HEK293 (cell line): ENCODE measurements around the gene ASB6.

ENCODE experiments used
- CTCF ChIA-PET: fragments of 350-600 bp; formaldehyde crosslinking; extraction: SDS; loops from one replicate; lab custom pipeline; 2021; ENCODE audit warnings: antibody characterized with exemption; lab: Yijun Ruan, JAX
- POLR2A ChIA-PET: fragments of 300-600 bp; formaldehyde crosslinking; extraction: SDS; loops from one replicate; lab custom pipeline; 2020; ENCODE audit warnings: antibody characterized with exemption, inconsistent platforms; lab: Yijun Ruan, JAX
- H3K27ac ChIP-seq: fragments of 200-500 bp; sonication (Bioruptor generic); 2 replicates; pipeline ENCODE4 v1.5.1; 2014; ENCODE audit warnings: low read depth, low read length, control low read depth, inconsistent platforms; ENCODE audit errors: extremely low read depth
- H3K36me3 ChIP-seq, 2 experiments: fragments of 200-500 bp in 1 of 2; sonication (Bioruptor generic) in 1 of 2; 1 replicate in 1 of 2; 2 replicates in 1 of 2; pipeline ENCODE4 v1.5.1; 2014 to 2017; ENCODE audit warnings: inconsistent platforms in 2 of 2, low read length in 2 of 2; ENCODE audit not compliant: control insufficient read depth in 2 of 2, insufficient read depth in 1 of 2
- H3K4me1 ChIP-seq: fragments of 200-500 bp; sonication (Bioruptor generic); 2 replicates; pipeline ENCODE4 v1.5.1; 2014; ENCODE audit warnings: mild to moderate bottlenecking, low read length, inconsistent platforms; ENCODE audit not compliant: control insufficient read depth, insufficient read depth
- H3K4me3 ChIP-seq: 2 replicates; pipeline ENCODE4 v1.5.1; 2011; ENCODE audit warnings: low read depth, mild to moderate bottlenecking, control low read depth, low read length, moderate library complexity
- H3K9me3 ChIP-seq: fragments of 200-500 bp; sonication (Bioruptor generic); 2 replicates; pipeline ENCODE4 v1.5.1; 2014; ENCODE audit warnings: low read depth, low read length, inconsistent platforms; ENCODE audit not compliant: control insufficient read depth, insufficient read depth
- AEBP2 ChIP-seq: fragments of 450-650 bp; formaldehyde crosslinking; IDR thresholded peaks from 2 replicates; pipeline ENCODE4 v1.5.1; 2016; ENCODE audit warnings: missing biosample characterization, missing genetic modification characterization, borderline replicate concordance
- BCL11A ChIP-seq: fragments of 450-650 bp; formaldehyde crosslinking; IDR thresholded peaks from 2 replicates; pipeline ENCODE4 v1.5.1; 2016; ENCODE audit warnings: low read depth, missing biosample characterization, missing genetic modification characterization
- ELK4 ChIP-seq: IDR thresholded peaks from 2 replicates; pipeline ENCODE4 v1.6.1; 2011; ENCODE audit warnings: mild to moderate bottlenecking, low read depth, low read length, borderline replicate concordance
- GLI2 ChIP-seq: fragments of 450-650 bp; formaldehyde crosslinking; IDR thresholded peaks from 2 replicates; pipeline ENCODE4; 2017; ENCODE audit warnings: missing biosample characterization, missing genetic modification characterization, low read depth, borderline replicate concordance
- GLI4 ChIP-seq: fragments of 450-650 bp; formaldehyde crosslinking; IDR thresholded peaks from 2 replicates; pipeline ENCODE4 v1.5.1; 2016; ENCODE audit warnings: missing biosample characterization, missing genetic modification characterization
- HIC1 ChIP-seq: fragments of 450-650 bp; formaldehyde crosslinking; IDR thresholded peaks from 2 replicates; pipeline ENCODE4 v1.5.1; 2016; ENCODE audit warnings: missing biosample characterization, missing genetic modification characterization
- SETDB1 ChIP-seq: IDR thresholded peaks from one replicate; pipeline ENCODE4 v1.6.1; 2017; ENCODE audit warnings: mild to moderate bottlenecking, low read length, moderate library complexity, mixed read lengths; ENCODE audit not compliant: insufficient read length
- YY2 ChIP-seq: fragments of 450-650 bp; formaldehyde crosslinking; IDR thresholded peaks from 2 replicates; pipeline ENCODE4 v1.5.1; 2016; ENCODE audit warnings: missing biosample characterization, missing genetic modification characterization
- ZBTB11 ChIP-seq: fragments of 450-650 bp; formaldehyde crosslinking; conservative IDR thresholded peaks from 2 replicates; pipeline ENCODE4 v1.5.1; 2016; ENCODE audit warnings: low read depth, missing biosample characterization, missing genetic modification characterization
- ZNF155 ChIP-seq: fragments of 450-650 bp; formaldehyde crosslinking; IDR thresholded peaks from 2 replicates; pipeline ENCODE4 v1.5.1; 2016; ENCODE audit warnings: missing biosample characterization, missing genetic modification characterization
- ZNF157 ChIP-seq: fragments of 450-650 bp; formaldehyde crosslinking; IDR thresholded peaks from 2 replicates; pipeline ENCODE4 v1.5.1; 2016; ENCODE audit warnings: missing biosample characterization, missing genetic modification characterization
- ZNF175 ChIP-seq: fragments of 450-650 bp; formaldehyde crosslinking; IDR thresholded peaks from 2 replicates; pipeline ENCODE4 v1.5.1; 2016; ENCODE audit warnings: missing biosample characterization, missing genetic modification characterization
- ZNF335 ChIP-seq: fragments of 450-650 bp; formaldehyde crosslinking; conservative IDR thresholded peaks from 2 replicates; pipeline ENCODE4 v1.5.1; 2016; ENCODE audit warnings: missing biosample characterization, missing genetic modification characterization
- ZNF354C ChIP-seq: fragments of 450-650 bp; formaldehyde crosslinking; IDR thresholded peaks from 2 replicates; pipeline ENCODE4 v1.5.1; 2016; ENCODE audit warnings: missing biosample characterization, missing genetic modification characterization, low read depth, borderline replicate concordance
- ZNF433 ChIP-seq: fragments of 450-650 bp; formaldehyde crosslinking; IDR thresholded peaks from 2 replicates; pipeline ENCODE4 v1.5.1; 2016; ENCODE audit warnings: missing biosample characterization, missing genetic modification characterization, low read depth
- ZNF596 ChIP-seq: fragments of 450-650 bp; IDR thresholded peaks from 2 replicates; pipeline ENCODE4 v1.5.0; 2018; ENCODE audit warnings: missing biosample characterization, mild to moderate bottlenecking, missing genetic modification characterization, moderate library complexity
- ZNF707 ChIP-seq: fragments of 450-650 bp; formaldehyde crosslinking; IDR thresholded peaks from 2 replicates; pipeline ENCODE4 v1.5.1; 2016; ENCODE audit warnings: missing biosample characterization, missing genetic modification characterization
- ZNF785 ChIP-seq: fragments of 450-650 bp; formaldehyde crosslinking; IDR thresholded peaks from 2 replicates; pipeline ENCODE4 v1.5.1; 2016; ENCODE audit warnings: missing biosample characterization, missing genetic modification characterization

ASB6 gene

GRCh38 chr9:129614932-129615331 lies 27.0 kb downstream of the ASB6 start:
- POLR2A ChIA-PET, result no interaction called here
- Histone ChIP-seq H3K27ac (no peak overlapping the region), H3K4me3 (no peak overlapping the region), H3K4me1 (no peaks in the 10 kb centered on the region), H3K36me3 (no peaks in the 10 kb centered on the region)
- CTCF ChIA-PET, result interaction anchor here (0.6 to 23.4 kb wide), 7 partner anchors 9 to 480 kb away, joined by 3 to 507 read pairs (median 6); partner anchors contain the start of genes C9orf50 and NTMT1
- TF ChIP-seq BCL11A (tag by site-specific recombination) (no peak), ZNF354C (no peak), ZBTB11 (tag by site-specific recombination) (no peak), ZNF596 (no peak), ZNF155 (tag by site-specific recombination) (no peak), ZNF707 (tag by site-specific recombination) (no peak), ZNF175 (tag by site-specific recombination) (no peak), GLI4 (no peak), ZNF785 (no peak), SETDB1 (no peak), ZNF433 (tag by site-specific recombination) (no peak), ZNF157 (tag by site-specific recombination) (no peak), YY2 (tag by site-specific recombination) (no peak), ELK4 (no peak)
- TF ChIP-seq, all 188 proteins: peak for 0
- no peaks in the 10 kb centered on the region for H3K9me3 ChIP-seq

- no peak overlapping the region for H3K27ac ChIP-seq
- H3K9me3 ChIP-seq, result no peaks in the 10 kb centered on the region
- H3K4me1 ChIP-seq, result no peaks in the 10 kb centered on the region; the same call in 1 of the 2 replicates
- peak; percentile 22; the same call in 1 of the 2 replicates for TF ChIP-seq HIC1 (tag by site-specific recombination)
- no peak for TF ChIP-seq AEBP2 (tag by site-specific recombination)
- peak; percentile 77 for TF ChIP-seq ZNF335 (tag by site-specific recombination)
- no peak for TF ChIP-seq GLI2 (tag by site-specific recombination)
- ChIA-PET CTCF (interaction anchor here (0.6 to 23.4 kb wide), 9 partner anchors 10 to 496 kb away, joined by 3 to 507 read pairs (median 6); partner anchors contain the start of genes C9orf50 and NTMT1), POLR2A (no interaction called here)
- H3K4me3 ChIP-seq, result no peak overlapping the region
- no peaks in the 10 kb centered on the region for H3K36me3 ChIP-seq
Observed at GRCh38 chr9:129613520-129614175, 28.3 kb downstream of the ASB6 start.
